ENCODE data around the gene SAC3D1.
"Not testable (repeated sequence)": the region's sequence is repeated elsewhere in the genome, so short reads cannot be mapped to it uniquely, and the experiment has no call there.

SAC3D1 gene

DNA sequence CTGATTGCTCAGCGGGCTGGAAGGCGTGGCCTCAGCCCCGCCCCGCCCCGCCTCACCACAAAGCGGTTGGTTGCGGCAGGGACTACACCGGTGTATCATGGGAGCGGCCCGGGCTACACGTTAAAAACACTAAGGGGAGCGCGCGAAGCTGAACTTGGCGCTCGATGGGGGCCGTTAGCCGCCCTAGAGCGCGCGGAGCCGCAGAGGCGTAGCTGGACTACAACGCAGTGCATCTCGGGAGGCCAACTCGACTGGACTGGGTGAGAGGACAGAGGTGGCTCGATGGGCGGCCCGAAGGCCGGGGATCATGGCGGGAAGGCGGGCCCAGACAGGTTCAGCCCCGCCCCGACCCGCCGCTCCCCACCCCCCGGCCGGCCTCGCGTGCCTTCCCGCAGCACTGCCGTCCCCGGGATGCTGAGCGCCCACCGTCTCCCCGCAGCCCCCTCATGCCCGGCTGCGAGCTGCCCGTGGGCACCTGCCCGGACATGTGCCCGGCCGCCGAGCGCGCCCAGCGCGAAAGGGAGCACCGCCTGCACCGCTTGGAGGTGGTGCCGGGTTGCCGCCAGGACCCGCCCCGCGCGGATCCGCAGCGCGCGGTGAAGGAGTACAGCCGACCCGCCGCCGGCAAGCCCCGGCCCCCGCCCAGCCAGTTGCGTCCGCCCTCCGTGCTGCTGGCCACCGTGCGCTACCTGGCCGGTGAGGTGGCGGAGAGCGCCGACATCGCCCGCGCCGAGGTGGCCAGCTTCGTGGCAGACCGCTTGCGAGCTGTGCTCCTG is at the start of gene SAC3D1:
SAC3D1 (plus strand) TSS at position 364 of the 776 bp plus-strand sequence; CDS start at position 447, 83 bp downstream.
- DNase-seq: peak; percentile 98

DNA sequence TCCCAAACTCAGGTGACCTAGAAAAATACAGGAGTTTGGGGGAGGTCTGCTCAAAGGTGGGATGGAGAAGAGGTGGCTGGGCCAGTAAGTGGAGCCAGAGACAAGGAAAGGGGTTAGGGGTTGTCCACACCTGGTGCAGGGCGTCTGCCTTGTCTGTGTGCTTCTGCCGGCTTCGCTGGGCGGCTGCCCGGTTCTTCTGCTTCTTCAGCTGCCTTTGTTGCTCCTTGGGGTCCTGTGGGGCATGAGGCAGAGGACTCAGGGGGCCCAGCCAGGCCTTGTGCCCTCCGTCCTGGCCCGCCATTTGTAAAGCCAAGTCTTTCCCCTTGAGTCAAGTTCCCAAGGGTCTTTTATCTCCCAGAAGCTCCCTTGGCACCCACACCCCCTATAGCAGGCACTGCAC is 46.7 kb upstream of the SAC3D1 start:
- no peak for DNase-seq

GRCh38 chr11:64996327-64996709 is 44.7 kb upstream of the SAC3D1 start:
- no peak for DNase-seq

GRCh38 chr11:64996710-64997380 is 44.2 kb upstream of the SAC3D1 start, which contains the start of gene BATF2:
BATF2 (minus strand) TSS chr11:64996971; CDS start chr11:64996914, 57 bp downstream.
- peak; percentile 73 for DNase-seq

DNA sequence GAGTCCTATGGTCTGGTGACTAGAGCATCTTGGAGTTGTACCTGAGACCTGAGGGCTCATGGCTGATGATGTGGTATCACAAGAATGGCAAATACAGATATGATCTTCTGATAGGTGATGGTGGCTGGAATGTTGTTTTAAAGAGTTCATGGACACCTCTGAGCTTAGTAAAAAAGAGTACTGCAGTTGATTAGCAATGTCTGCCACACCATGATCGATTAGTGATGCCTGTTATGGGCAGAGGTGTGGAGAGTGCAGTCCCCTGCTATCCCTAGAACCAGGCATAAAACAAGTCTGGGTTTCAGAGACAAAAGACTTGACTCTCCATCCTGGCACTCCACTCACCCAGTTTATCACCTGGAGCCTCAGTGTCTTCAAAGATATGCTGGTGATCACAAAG is 42.9 kb upstream of the SAC3D1 start:
- DNase-seq: no peak

GRCh38 chr11:64998690-64999431 is 42.1 kb upstream of the SAC3D1 start:
- DNase-seq: no peak

GRCh38 chr11:64999478-64999877 is 41.5 kb upstream of the SAC3D1 start:
- DNase-seq: no peak

DNA sequence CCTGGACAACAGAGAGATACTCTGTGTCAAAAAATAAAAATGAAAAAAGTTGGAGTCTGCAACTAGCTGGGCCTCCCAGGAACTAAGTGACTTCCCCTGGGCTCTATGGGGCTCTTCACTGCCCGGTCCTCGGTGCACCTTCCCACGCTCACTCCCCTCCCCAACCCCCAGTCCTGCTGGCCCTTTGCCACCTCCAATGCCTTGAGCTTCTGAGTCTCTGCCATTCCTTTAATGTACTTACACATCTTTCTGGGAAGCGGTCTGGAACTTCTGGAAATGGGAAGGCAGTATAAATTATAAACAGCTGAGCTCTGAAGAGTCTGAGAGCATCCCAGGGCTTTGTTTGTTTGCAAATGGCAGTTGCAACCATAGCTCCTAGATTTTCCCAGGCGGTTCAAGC is 38.3 kb upstream of the SAC3D1 start:
- no peak for DNase-seq

GRCh38 chr11:65003282-65003681 is 37.7 kb upstream of the SAC3D1 start:
- DNase-seq: no peak

- not testable (repeated sequence) for DNase-seq
Observed at GRCh38 chr11:65003968-65004367, 37.0 kb upstream of the SAC3D1 start.

GRCh38 chr11:65008016-65008415 is 33.0 kb upstream of the SAC3D1 start:
- no peak for DNase-seq

DNA sequence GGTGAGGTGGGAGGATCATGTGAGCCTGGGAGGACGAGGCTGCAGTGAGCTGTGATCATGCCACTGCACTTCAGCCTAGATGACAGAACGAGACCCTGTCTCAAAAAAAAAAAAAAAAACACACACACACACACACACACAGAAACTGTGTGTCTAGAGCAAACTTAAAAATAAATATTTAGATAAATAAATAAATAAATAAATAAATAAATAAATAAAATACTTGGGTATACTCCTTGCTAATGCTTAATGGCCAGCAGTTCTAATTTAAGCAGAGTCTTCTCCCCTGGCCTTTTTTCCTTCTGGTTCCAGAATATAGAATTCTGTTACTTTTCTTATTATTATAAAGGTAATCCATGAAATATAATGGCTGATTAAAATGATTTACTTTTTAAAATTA is 32.1 kb upstream of the SAC3D1 start:
- no peak for DNase-seq

DNA sequence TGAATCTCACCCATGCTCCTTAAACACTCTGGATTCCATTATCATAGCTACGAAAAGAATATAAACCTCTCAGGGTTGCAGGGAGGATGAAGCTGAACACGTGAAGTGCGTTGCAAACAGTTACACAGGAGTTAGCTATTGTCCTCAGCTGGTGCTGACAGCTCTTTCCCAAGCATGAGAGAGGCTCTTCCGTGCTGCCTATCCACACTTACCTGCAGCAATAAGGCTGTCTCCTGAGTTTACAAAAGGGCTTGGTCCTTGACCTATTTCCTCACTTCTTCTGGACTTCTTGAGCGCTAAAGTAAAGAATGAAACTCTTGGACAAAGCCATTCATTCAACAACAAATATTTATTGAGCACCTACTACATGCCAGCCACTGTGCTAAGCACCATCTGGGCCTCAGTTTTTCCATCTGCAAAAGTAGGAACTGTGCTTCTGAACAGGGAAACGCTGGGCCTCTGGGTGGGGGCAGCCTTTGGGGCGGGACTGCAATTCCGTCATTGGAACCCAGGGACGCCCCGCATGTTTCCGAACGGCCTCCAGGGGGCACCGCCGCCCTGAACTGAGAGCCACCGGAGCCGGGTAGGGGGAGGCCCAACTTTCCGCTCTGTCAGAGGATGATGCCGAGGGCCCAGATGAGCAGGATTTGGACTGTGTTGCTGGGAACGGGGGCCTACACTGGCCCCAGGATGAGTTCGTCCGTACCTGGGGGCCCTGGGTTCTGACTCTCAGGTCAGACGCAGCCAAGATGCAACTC is 27.7 kb upstream of the SAC3D1 start:
- peak; percentile 94 for DNase-seq

- peak; percentile 95 for DNase-seq
Observed at GRCh38 chr11:65013888-65014725, 26.9 kb upstream of the SAC3D1 start, which contains the start of gene ARL2. ARL2 (plus strand) TSS chr11:65014160; CDS start chr11:65014208, 48 bp downstream.

DNA sequence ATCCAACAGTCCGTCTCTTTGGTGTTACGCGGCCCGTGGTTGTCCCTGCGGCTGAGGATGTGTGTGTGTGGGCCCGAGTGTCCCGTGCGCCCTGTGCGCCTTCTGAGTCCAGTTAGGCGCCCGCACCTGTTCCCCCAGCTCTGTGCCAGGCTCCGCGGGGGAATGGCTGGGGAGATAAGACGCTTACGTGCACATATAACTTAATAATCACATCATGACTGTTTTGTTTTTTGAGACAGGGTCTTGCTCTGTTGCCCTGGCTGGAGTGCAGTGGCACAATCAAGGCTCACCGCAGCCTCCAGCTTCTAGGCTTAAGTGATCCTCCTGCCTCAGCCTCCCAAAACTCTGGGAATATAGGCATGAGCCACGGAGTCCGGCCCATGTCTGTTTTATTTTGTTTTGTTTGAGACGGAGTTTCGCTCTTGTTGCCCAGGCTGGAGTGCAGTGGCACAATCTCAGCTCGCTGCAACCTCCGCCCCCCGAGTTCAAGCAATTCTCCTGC is 26.2 kb upstream of the SAC3D1 start:
- no peak for DNase-seq

DNA sequence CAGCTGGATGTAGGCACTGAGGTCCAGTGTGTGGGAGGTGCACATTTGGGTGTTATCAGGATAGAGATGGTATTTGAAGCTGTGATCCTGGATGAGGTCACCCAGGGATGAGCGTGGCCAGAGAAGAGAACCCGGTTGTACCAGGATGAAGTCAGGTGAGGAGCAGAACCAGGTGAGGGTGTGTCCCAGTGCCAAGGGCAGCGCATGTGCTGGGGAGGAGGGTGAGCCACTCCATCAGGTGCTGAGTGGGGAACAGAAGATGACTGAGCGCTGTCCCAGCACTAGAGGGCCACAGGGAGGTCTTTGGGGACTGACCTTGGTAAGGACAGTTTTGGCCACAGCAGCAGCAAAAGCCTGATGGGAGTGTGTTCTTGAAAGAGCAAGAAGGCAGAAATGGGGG is 24.3 kb upstream of the SAC3D1 start:
- DNase-seq: no peak

DNA sequence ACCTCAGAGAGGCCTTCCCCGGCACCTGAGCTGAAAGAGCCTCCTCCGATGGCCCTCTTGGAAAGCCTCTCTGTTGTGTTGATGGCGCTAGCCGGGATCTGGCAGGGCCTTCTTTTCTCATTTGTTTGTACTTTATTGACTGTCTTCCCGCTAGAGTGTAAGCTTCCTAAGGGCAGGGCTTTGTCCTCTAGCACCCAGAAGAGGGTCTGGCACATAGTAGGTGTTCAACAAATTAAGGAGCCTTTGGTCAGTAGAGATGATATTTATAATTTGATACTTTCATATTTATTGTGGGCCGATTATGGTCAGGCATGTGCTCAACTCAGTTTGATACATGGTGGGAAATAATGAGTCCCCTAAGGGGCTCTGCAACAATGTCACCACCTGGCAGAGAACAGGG is 23.1 kb upstream of the SAC3D1 start:
- DNase-seq: no peak

- DNase-seq: no peak
Observed at GRCh38 chr11:65019824-65020223, 21.2 kb upstream of the SAC3D1 start.

GRCh38 chr11:65021003-65021402 is 20.0 kb upstream of the SAC3D1 start:
- no peak for DNase-seq

GRCh38 chr11:65021509-65021908 is 19.5 kb upstream of the SAC3D1 start:
- DNase-seq: no peak

- not testable (repeated sequence) for DNase-seq
Observed at GRCh38 chr11:65023502-65023901, 17.5 kb upstream of the SAC3D1 start.

- DNase-seq: no peak
Observed at GRCh38 chr11:65026810-65027209, 14.2 kb upstream of the SAC3D1 start.
